ENCODE measurements around the gene TCF23.

Gene TCF23

DNA sequence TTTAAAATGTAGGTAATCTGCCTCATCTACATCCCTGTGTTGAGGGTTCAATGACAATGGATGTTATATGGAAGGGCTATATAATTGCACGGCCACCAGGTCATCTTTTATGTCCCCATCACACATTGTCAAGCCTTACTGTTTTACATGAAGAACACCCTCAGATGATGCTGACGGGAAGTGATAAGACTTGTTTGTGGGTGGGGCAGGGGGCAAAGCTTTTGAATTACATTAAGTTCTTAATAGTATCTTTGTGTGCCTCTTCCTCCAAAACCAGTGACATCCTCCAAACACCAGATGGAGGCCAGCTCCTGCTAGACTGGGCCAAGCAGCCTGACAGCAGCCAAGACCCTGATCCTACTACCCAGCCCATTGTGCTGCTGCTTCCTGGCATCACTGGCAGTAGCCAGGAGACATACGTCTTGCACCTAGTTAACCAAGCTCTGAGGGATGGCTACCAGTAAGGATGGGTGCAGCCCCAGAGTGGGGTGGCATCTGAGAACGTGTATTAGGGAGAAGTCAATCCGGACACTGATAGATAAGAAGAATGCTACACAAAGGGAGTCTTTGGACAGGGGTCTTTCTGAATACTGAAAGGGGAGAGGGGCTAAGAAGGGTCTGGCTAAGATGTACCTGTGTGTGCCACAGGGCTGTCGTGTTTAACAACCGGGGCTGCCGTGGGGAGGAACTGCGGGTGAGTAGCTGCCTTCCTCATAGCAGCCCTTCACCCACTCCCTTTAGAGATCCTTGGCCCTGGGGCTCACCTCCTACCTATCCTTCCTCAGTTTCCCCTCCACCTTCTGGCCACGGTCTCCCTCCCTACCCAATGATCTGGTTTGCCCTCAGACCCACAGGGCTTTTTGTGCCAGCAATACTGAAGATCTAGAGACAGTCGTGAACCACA, 19.9 kb upstream of the TCF23 start:
- DNase-seq: no peak

DNA sequence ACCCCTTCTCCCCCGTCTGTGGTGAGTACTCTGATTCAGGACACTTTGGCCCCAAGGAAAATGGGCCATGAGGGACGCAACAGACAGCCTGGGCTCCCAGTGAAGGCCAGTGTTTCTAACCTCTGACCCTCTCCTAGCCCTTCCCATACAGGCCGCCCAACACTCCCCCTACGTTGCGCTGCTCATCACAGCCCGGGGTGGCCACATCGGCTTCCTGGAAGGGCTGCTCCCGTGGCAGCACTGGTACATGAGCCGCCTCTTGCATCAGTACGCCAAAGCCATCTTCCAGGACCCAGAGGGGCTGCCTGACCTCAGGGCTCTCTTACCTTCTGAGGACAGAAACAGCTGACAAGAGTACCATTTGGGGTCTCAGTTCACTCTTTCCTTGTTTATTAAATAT, 18.4 kb upstream of the TCF23 start:
- no peak for DNase-seq

DNA sequence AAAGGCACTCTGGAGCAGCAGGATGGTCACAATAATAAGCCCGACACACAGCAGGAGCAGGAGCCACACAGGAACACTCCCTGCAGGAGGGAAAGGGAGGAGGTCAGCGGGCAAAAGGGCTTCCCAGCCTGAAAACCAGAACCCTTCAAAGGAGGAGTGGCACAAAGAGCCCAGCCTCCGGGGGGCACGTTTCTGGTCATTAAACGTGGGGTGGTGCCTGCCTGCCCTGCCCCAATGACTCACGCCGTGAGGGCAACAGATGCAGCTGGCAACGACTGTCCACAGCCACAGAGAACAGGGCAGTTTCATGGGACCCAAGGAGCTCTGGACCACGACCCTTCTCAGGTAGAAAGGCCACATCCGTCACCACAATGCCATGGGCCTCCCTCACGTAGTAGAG, 17.4 kb upstream of the TCF23 start:
- no peak for DNase-seq

DNA sequence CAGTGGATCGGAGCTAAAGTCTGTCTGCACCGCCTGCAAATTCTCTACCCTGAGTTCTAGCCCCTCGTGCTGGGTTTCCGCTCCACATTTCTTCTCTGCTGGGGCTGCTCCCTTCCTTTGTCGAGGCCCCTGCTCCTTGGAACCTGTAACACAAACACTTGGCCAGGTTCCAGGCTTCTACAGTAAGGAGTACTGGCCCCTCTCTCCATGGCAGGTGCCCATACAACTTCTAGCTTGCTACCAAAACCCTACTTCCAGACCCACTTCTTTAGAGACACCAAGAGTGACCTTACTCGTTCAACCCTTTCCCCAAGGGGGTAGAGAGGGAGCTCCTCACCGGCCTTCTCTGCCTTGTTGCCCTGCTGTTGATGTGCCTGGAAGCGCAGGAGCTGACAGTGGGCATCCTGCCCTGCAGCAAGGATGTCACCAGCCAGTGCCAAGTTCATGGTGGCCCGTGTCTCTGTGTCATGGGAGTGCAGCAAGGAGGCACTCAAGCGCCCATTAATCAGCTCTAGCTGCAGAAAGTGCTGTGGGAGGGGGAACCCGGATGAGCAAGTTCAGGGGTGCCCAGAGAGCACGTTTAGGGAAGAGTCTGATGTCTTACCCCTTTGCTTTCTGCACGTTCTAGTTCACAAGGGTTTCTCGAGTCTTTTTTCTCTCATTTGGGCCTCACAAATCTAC, 15.5 kb upstream of the TCF23 start:
- DNase-seq: no peak

DNA sequence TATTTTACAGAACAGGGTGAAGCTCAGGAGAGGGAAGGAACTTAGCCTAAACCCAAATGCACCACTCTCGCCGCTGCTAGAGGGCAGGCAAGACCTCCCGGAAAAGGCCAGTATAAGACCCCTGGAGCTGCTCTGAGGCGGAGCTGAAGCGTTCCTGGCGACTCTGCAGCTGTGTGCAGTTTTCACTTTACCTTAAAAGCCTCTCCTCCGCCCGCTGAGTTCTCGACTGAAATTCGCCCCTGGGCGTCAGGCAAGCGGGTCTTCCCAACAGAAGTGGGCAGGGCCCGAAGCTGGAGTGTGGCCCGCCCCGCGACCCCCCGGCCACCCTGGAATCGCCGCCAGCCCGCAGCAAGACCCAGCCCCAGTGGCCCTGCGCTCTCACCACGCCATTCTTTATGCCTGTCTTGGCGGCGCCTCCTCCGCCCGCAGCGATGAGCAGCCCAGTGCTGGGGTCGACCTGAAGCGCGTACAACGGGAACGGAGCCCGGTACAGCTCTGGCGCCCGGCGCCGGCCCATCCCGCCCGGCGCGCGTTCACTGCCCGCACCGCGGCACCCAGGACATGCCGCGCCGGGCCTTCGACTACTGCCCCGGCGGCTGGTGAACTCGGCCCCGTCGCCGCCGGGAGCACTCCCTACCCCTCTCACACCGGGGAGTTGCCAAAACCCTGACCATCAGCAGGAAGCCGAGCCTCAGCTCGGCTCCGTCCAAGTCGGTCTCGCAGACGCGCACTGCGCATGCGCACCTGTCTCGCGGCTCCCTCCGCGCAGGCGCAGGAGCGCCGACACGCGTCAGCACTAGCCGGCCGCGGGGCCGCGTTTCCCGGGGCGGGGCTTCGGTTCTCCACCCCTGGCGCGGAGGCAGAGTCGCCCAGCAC, 14.7 kb upstream of the TCF23 start, which contains the start of gene PREB:
PREB (minus strand) TSS at position 732 of the 876 bp plus-strand sequence; CDS start at position 517, 215 bp downstream.
- DNase-seq: peak; percentile 89

DNA sequence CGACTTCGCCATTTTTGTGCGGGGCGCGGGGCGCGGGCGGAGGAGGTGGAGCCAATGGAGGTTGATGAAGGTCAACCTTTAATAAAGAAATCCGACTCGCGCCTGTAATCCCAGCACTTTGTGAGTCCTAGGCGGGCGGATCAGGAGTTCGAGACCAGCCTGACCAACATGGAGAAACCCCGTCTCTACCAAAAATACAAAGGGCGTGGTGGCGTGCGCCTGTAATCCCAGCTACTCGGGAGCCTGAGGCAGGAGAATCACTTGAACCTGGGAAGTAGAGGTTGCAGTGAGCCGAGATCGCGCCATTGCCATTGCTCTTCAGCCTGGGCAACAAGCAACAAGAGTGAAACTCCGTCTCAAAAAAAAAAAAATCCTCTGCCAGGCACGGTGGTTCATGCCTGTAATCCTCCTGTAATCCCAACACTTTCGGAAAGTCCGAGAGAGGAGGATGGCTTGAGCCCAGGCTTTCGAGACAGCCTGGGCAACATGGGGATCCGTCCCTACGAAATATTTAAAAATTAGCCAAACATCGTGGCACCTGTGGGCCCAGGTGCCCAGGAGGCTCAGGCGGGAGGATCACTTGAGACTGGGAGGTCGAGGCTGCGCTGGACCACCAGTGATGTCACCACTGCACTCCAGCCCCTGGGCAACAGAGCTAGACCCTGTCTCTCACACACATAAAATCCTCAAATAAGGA, 13.9 kb upstream of the TCF23 start:
- DNase-seq: no peak

DNA sequence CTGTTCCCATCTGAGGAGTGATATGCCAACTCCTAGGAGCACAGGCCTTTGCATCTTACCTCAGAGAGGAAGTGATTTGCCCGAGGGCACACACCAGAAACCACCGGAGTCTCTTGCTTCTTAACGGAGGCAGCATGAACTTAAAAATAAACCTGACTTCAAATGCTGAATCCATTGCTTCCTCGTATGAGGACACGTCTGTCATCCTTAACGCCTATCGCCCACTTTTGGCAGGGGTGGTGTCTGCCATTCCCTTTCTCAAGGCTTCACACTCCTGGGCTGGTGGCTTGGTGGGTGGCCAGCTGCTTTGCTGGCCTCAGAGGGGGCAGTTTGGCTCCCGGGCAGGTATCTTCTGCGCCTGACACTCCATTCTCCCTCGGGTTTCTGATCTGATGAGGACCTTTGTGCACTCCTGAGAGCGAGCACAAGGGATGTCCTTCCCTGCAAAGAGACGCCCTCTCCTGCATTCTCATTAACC, 13.3 kb upstream of the TCF23 start:
- DNase-seq: no peak

DNA sequence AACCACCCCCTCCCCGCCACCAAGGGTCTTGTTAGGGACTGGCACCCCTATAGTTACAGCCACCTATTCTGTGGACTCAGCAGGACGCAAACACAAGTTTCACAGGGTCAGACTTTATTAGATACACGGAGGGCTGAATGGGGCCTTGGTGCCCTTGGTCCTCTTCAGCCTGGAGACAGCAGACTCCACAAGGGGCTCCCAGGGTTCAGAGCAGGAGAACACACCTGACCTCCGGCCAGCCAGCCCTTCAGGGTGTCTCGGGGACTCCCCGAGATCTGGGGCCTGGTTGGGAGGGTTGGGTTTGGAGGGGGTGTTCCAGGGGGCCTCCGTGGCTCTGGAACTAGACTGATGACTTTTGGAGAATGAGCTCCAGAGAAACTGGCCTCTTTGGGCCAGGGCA, 12.1 kb upstream of the TCF23 start:
- no peak for DNase-seq

DNA sequence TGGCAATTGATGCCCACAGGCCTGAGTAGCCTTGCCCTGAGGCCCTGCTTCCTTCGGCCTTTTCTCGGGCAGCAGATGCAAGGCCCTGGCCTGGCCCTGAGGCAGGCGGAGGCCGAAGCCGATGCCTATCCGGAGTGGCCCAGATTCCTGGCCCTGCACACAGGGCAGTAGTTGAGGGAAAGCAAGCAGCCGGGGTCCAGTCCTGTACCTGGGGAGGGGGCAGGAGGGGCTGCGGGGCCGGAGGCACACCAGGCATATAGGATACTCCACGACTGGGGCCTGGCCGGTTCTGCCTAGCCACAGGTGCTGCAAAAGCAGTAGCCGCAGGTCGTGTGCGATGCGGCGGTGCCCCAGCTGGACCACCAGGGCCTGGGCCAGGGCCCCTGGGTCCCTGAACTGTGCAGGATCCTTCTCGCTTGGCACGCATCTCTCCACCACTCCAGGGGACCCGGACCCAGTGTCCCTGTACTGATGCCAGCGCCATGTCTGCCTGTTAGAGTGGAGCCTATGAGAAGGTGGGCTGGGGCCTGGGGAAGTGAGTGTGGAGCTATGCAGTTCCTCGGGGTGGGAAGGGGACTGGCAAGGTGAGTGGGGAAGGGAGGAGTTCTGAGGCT, 11.4 kb upstream of the TCF23 start:
- no peak for DNase-seq

DNA sequence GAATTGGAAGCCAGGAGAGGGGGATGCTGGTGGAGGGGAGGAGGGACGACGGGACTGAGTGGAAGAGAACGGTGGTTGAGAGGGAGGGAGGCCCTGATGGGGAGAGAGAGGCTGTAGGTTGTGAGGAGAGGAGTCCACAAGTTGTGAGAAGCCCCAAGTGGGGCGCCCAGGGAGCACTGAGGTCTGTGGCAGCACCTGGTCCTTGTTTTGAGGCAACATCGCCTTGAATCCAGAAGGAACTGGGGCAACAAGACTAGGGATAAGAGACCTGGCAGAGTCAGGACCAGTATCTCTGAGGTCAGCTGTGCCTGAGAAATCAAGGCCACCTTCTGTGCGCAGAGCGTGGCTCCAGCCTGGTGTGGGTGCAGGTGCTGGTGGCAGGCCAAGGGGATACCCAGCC, 10.7 kb upstream of the TCF23 start:
- no peak for DNase-seq

DNA sequence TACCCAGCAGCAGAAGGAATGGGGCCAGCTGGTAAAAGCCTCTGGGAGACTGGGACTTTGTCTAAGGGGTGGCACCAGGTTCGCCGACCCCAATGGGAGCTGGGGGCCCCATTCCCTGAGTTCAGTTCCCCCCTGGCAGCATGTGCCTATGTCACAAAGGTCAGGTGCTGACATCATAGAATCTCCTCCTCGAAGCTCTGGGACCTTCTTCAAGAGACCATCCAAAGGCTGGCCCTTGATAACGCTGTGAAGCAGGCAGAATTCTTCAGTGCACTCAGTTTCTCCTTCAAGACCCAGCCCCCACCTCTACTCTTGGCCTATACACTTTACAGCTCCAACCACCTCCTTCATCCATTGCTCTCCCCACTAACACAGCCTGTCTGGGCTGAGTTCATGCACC, 9.5 kb upstream of the TCF23 start, which contains the start of gene PRR30:
PRR30 (minus strand) TSS at position 101 of the 400 bp plus-strand sequence. CDS start 1,081 bp downstream, outside the sequence.
- no peak for DNase-seq

DNA sequence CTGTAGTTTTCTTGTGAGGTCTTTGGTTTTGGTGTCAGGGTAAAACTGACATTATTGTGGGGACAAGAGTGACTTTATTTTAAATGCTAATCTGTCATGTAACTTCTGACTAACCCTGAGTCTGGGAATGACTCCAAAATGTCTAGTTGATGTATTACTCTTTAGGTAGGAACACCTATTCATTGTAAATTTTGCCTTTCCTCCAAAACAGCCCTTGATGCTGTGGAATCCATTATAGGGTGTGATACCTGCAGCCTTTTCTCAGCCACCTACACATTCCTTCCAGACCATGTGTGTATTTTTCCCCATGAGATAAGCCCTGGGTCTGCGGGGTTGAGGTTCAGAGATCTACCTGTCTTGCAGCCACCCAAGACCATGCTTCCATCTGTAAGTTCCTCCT, 5.5 kb upstream of the TCF23 start:
- no peak for DNase-seq

DNA sequence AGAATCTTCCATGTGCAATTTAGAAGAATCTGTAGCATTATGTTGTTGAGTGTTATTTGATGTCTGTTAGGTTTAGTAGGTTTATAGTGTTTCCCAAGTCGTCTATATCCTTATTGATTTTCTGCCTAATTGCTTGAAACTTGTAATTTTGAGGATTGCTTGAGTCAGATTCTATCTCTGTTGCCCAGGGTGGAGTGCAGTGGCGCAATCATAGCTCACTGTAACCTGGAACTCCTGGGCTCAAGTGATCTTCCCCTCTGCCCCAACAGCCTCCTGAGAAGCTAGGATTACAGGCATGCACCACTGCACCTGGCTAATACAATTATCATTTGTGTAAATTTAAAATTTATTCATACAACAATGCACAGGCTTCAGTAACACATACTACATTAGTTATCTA, 3.1 kb upstream of the TCF23 start:
- DNase-seq: no peak

DNA sequence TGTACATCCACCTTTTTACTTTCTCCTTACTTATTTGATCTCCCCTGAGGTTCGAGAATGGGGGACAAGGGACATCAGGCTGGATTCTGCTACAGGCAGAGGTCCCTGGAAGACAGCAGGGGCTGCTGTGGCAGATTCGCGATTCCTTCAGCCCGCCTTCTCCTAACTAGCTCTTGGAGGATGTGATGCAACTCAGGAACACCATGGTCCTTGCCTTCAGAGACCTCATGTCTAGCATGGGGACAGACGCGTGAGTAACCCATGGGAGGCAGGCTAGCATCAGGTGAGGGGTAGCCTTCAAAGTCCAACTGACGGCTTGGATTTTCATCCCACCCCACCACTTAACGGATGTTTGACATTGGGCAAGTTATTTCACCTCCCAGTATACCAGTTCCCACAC, 869 bp upstream of the TCF23 start:
- no peak for DNase-seq

DNA sequence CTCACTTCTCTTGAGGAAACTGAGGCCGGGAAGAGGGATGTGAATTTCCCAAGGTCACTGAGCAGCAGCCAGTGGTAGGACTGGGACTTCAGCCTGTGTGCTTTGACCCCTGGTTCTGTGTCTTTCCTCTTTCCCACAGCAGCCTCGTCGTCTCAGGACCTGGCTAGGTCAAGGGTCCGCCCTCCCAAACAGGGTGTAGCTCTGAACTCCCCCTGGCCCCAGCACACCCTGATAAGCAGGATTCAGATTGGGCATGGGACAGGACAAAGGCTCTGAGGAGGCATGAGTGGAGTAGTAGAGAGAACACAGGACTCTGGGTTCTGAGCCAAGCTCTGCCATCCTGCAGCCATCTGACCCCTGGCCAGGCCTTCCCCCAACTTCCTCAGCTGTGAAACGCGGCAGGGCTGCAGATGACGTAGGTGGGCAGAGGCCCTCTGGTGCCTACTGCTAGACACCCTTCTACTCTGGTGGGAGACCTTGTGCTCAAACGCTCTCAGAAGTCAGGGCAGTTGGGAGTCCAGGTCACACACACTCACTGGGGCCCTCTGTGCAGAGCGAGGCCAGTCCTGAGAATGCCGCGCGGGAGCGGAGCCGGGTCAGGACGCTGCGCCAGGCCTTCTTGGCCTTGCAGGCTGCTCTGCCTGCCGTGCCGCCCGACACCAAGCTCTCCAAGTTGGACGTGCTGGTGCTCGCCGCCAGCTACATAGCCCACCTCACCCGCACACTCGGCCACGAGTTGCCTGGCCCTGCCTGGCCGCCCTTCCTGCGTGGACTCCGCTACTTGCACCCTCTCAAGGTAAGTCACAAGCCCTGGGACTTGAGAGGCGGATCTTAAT, 984 bp downstream of the TCF23 start:
- no peak for DNase-seq

DNA sequence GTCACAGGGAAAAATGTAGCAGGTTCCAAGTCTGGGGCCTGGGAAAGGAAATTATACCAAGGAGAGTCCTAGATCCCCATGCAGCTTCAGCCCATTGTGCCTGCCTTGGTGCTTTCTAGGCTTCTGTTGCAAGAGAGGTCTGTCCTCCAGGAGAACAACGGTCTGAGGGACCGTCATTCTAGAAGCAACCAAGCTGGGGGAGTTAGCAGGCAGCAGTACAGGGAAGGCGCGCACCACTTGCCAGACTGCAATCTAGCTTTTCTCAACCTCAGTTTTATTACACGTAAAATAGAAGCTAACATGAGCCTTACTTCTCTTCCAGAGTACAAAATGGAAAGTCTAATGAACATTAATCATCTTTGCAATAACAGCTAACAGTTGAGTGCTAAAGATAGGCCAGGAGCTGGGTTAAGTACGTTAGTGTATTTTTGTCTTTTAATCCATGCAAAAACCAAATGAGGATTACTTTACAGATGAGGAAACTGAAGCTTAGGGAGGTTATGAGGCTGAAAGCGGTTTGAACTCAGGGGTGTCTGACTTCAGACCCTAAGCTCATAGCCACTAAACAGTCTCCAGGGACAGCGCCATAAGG, 1.9 kb downstream of the TCF23 start:
- DNase-seq: no peak

DNA sequence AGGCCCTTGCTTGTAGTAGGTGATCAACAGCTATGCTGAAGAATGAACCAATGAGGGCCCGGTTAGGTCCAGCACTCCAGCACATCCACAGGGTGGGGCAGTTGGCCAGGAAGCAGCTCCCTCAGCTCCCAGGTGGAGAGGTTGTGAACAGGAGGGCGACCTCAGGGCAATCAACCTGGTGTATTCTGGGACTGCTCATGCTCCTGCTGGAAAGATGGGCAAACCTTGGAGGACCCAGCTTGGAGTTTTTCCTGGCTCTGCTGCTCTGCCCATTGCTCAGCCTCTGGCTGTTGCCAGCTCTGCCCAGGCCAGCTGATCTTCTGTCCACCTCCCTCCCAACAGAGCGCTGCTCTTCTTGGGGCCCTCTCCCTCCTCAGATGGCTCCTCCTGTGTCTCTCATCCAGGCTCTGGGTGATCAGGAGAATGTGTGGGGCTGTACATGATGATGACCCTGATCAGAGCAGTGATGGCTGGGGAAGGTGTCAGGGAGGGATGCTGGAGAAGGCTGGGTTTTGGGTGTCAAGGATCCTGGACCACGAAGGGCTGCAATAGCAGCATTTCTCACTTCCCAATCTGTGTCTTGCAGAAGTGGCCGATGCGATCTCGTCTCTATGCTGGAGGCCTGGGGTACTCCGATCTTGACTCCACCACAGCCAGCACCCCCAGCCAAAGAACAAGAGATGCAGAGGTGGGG, 3.4 kb downstream of the TCF23 start:
- no peak for DNase-seq

DNA sequence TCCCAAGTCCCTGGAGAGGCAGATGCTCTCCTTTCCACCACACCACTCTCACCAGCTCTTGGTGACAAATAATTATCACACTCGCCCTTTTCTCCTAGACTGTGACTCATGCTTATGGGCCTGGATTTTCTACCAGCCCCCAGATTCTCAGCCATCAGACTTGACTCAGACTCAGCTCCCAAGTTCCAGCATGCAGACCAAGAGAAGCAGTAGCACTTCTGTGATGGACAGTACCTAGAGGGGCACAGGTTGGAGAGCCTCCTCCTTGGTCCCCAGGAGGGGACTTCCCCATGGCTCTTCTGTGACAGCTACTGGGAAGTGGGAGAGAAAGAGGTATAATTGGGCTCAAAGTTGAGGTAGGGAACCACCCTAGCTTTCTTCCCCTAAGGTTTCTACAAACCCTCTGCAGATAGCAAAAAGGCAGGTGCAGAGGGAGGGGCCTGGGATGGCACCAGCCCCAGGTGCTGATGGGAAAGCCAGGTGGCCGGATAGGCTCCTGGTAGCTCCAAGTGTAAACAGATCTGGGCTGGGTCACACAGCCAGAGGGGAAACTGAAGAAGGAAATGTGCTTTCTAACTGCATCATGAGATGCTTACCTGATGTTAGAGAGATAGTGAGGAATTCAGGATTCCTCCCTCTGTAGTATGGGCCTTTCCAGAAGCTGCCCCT, 4.1 kb downstream of the TCF23 start:
- DNase-seq: no peak

DNA sequence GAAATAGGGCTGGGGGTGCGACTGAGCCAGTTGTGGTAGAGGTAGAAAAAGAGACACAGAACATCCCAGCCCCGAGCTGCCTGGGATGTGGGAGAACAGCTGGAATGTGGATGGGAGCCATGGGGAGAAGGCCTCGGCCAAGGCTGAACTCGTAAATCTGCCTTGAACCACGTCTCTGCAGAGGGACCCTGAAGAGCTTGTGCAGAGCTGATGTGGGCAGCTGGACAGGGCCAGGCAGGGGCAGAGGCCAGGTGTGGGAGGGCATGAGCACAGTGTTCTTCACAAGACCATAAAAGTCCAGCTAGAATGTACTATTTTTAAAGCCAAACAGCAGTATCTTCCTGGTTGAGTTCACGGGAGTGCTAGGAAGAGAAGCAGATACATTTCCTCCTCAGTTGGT, 5.7 kb downstream of the TCF23 start:
- no peak for DNase-seq
